ENCODE measurements around the gene DOC2B. TPM values are rescaled to one million over a fixed set of nuclear protein-coding genes. Genes with fewer than 3 reads are reported as not detected.

Gene DOC2B
- total and polyA plus RNA-seq, 7 donors, result 0.46 to 12.5 (median 4.9) TPM

- peak; percentile 1 for DNase-seq
- no peaks in the 10 kb centered on the region for H3K4me1 ChIP-seq
- TF ChIP-seq CTCF (IDR thresholded peaks at IDR 0.05), result no peak
- no peak for TF ChIP-seq POLR2A (IDR thresholded peaks at IDR 0.05)
- no peak for TF ChIP-seq POLR2AphosphoS5 (IDR thresholded peaks at IDR 0.05)
- no peak for TF ChIP-seq EP300 (IDR thresholded peaks at IDR 0.05)
Observed at GRCh38 chr17:153851-154250, 27.6 kb downstream of the DOC2B start.

GRCh38 chr17:152860-153420, 28.5 kb downstream of the DOC2B start:
- Histone ChIP-seq H3K27ac (no peak overlapping the region), H3K4me3 (no peak overlapping the region), H3K4me1 (no peaks in the 10 kb centered on the region), H3K36me3 (no peaks in the 10 kb centered on the region), H3K27me3 (no peaks in the 10 kb centered on the region), H3K9me3 (no peaks in the 10 kb centered on the region)
- 45 to 74% methylated on average over 12 of the region's 12 CpGs for WGBS, 2 donors
- intact Hi-C loops (cut with DNase I), result no loop called here
- DNase-seq, result peak; percentile 22
- TF ChIP-seq POLR2AphosphoS5 (IDR thresholded peaks at IDR 0.05) (no peak), EP300 (IDR thresholded peaks at IDR 0.05) (no peak), CTCF (IDR thresholded peaks at IDR 0.05) (no peak), POLR2A (IDR thresholded peaks at IDR 0.05) (no peak)

More at GRCh38 chr17:153851-154250, 27.6 kb downstream of the DOC2B start:
- 79 to 86% methylated on average over 9 of the region's 9 CpGs for WGBS, 2 donors
- intact Hi-C loops (cut with DNase I), result no loop called here
- no peak overlapping the region for H3K27ac ChIP-seq
- no peaks in the 10 kb centered on the region for H3K9me3 ChIP-seq
- no peaks in the 10 kb centered on the region for H3K27me3 ChIP-seq
- H3K36me3 ChIP-seq, result no peaks in the 10 kb centered on the region
- no peak overlapping the region for H3K4me3 ChIP-seq

GRCh38 chr17:151886-152859, 29.3 kb downstream of the DOC2B start:
- H3K27ac ChIP-seq, result no peak overlapping the region
- intact Hi-C loops (cut with DNase I), result no loop called here
- DNase-seq, result peak; percentile 44
- no peaks in the 10 kb centered on the region for H3K36me3 ChIP-seq
- no peaks in the 10 kb centered on the region for H3K9me3 ChIP-seq
- 83 to 86% methylated on average over 26 of the region's 26 CpGs for WGBS, 2 donors
- H3K4me3 ChIP-seq, result no peak overlapping the region
- H3K4me1 ChIP-seq, result no peaks in the 10 kb centered on the region
- no peak for TF ChIP-seq POLR2AphosphoS5 (IDR thresholded peaks at IDR 0.05)
- no peak for TF ChIP-seq POLR2A (IDR thresholded peaks at IDR 0.05)
- no peak for TF ChIP-seq CTCF (IDR thresholded peaks at IDR 0.05)
- no peak for TF ChIP-seq EP300 (IDR thresholded peaks at IDR 0.05)
- H3K27me3 ChIP-seq, result no peaks in the 10 kb centered on the region

GRCh38 chr17:151004-151403, 30.4 kb downstream of the DOC2B start:
- no peaks in the 10 kb centered on the region for H3K36me3 ChIP-seq
- no peak overlapping the region for H3K4me3 ChIP-seq
- no peaks in the 10 kb centered on the region for H3K9me3 ChIP-seq
- WGBS, 2 donors, result 91 to 93% methylated on average over 2 of the region's 2 CpGs
- H3K27ac ChIP-seq, result no peak overlapping the region
- no peaks in the 10 kb centered on the region for H3K27me3 ChIP-seq
- DNase-seq, result peak; percentile 21
- no peaks in the 10 kb centered on the region for H3K4me1 ChIP-seq
- intact Hi-C loops (cut with DNase I), result no loop called here
- TF ChIP-seq EP300 (IDR thresholded peaks at IDR 0.05) (no peak), CTCF (IDR thresholded peaks at IDR 0.05) (no peak), POLR2A (IDR thresholded peaks at IDR 0.05) (no peak), POLR2AphosphoS5 (IDR thresholded peaks at IDR 0.05) (no peak)

Data from sigmoid colon (tissue), 7 donors.